GM19035 (cell line): Measurements from ENCODE around the gene CALHM1.
"Not testable (repeated sequence)": the region's sequence is repeated elsewhere in the genome, so short reads cannot be mapped to it uniquely, and the experiment has no call there.

Experiments
- ATAC-seq: cut with Tn5 transposase; IDR thresholded peaks from one replicate; pipeline ENCODE4 v1.9.1; 2021; ENCODE audit not compliant: unreplicated experiment

CALHM1 gene

GRCh38 chr10:103487410-103487708 is 28.7 kb upstream of the CALHM1 start:
- ATAC-seq, result no peak

DNA sequence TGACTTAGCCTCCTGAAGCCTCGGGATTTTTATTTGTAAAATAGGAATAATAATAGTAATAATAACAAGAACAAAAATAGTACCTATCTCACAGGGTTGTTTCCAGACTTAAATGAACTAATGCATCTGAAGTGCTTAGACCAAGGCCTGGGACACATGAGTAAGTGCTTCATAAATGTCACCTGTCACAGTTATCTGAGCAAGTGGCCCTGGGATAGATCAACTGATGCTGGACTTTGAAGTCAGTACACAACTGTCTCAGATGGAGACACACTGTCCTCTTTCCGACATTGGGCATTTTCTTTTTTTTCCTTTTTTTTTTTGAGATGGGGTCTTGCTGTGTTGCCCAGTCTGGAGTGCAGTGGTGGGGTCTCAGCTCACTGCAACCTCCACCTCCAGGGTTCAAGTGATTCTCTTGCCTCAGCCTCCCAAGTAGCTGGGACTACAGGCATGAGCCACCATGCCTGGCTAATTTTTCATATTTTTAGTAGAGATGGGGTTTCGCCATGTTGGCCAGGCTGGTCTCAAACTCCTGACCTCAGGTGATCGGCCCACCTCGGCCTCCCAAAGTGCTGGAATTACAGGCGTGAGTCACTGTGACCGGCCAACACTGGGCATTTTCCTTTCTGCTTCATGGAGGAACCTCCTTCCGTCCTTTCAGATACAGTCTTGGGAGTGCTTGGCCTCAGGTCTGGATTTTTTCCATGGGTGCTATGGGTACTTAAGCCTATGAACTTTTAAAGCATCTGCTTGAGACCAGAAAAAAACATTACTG is 28.1 kb upstream of the CALHM1 start:
- ATAC-seq, result not testable (repeated sequence)

DNA sequence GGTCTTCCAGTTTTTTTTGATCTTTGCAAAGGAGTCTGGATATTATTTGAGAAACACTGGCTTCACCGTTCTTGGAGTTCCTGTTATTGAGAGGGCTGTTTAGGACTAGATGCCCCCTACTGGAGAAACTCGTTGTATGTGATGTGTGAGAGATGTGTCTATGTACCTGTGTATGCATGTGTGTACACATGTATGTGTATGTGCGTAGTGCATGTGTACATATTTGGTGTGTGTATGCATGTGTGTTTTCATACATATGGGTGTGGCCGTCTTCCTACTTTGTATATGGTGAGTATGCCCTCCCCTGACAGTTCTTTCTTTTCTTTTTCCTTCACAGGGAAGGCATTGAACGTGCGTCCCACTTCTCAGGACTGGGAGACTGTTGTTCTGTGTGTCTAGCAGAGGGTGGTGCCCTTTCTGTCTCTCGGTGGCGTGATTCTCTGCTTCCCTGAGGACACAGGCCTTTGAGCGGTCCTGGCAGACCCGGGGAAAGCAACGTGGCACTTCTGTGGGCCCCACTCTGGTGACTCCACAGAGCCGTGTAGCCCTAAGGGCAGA is 23.4 kb upstream of the CALHM1 start:
- no peak for ATAC-seq

GRCh38 chr10:103480521-103480920 is 21.8 kb upstream of the CALHM1 start:
- no peak for ATAC-seq

DNA sequence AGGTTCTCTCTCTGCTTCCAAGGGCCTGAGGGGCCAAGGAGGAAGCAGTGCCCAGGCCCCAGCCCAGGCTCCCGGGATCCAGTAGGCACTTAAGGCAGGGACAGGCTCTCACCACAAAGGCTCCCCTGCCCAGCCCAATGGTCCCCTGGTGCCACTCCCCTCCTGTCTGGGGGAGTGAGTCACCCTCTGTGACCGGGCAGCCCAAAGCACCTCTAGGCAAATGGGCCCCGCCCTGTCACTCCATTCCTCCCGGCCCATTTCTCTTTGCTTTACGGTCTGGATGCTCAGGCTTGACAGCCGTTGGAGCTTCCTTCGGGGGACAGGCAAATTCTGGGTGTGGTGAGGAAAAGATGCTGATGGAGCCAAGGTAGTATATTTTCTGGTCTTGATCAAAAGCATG is 20.4 kb upstream of the CALHM1 start, which contains the start of gene CALHM3:
CALHM3 (minus strand) TSS at position 106 of the 400 bp plus-strand sequence. CDS start 208 bp downstream, outside the sequence.
- ATAC-seq, result no peak

DNA sequence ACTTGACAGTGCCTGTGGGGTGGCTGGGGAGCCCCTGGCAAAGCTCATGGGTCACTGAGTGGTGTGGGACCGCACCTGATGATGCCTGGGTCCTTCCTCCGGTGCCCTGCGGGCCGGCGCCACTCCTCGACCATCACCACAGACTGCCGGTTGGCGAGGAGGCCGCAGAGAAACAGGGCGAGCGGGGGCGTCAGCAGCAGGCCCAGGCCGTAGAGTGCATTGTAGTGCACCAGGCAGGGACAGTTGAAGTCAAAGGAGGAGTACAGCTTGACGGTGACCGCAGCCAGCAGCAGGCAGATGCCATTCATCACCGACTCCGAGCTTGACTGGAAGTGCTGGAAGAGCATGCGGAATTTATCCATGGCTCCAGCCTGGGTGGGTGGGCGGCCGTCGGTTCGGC is 20.0 kb upstream of the CALHM1 start:
- no peak for ATAC-seq

DNA sequence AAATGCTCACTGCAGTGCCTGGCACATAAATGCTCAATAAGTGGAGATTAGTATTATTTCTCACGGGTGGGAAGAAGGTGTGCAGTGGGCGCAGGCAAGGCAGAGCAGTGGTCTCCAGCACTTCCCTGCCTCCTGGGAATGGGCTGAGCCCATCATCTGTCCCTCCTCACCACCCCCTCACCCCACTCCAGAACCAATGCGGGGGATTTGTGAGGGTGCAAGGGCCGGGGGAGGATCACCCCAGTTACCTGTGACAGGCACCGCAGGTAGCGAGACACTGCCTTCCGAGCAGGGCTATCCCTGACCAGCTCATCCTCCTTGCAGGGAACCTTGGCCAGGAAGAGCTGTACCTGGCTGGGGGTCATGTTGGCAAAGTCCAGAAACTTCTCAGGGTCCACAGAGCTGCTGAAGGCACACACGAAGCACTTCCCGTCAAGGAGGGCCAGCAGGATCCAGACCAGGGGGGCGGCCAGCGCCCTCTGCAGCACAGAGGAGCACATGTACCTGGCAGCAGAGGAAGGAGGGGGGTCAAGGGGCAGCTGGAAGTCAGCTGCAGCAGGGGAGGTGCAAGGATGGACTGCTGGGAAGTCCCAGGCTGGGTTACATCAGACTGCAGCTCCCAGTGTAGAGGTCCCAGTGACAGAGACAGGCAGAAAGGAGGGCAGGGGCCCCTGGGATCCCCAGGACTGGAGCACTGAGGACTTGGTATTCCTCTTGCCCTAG is 17.5 kb upstream of the CALHM1 start:
- ATAC-seq, result no peak

DNA sequence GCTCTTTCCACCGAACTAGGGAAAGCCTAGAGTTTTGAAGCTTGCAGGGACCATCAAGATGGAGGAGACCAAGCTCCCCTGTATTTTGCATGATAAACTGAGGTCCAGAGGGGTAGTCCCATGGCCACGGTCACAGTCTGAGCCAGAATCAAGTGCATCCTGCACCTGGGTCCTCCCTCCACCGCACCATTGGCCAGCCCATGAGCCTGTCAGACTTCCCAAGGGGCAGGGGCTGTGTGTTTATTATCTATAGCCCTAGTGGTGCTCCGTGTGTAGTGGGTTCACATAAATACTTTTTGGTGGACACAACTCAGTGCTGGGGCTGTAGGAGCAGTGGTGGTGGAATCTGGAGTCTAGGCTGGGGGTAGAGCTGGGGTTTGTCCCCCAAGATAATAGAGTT is 16.7 kb upstream of the CALHM1 start:
- ATAC-seq, result no peak

DNA sequence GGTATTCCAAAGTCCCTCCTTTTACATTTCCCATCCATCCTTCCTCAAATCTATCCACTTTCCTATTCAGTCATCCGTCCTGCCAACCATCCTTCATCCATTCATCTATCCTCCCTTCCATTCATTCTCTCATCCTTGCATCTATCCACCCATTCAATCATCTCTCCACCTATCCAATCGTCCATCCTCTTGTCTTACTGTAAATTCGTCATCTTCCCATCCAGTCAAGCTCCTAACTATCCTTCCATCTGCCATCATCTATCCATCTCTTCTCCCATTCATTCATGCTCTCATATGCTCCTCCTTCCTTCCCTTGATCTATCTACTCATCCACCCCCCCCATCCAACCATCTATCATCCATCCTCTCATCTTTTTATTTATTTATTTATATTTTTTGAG is 15.4 kb upstream of the CALHM1 start:
- ATAC-seq, result no peak

DNA sequence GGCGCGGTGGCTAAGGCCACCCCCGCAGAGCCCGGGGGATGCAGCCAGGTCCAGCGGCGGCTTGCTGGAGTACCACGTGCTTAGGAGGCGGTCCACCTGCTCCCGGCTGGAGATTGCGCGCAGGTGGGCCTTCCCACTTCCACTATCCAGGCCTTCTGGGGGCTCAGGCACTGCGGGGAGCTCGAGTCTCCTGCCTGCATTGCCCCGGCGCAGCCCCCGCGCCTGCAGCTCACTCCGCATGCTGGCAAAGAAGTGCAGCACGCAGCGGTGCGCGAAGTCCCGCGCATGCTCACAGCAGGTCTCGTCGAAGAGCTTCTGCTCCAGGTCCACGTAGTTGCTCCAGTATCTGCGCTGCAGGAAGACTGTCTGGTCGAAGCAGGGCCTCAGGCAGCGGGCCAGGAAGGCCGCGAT is 14.6 kb upstream of the CALHM1 start:
- ATAC-seq, result no peak

- no peak for ATAC-seq
These were observed 13.3 kb upstream of the CALHM1 start for GRCh38 chr10:103472005-103472404.

DNA sequence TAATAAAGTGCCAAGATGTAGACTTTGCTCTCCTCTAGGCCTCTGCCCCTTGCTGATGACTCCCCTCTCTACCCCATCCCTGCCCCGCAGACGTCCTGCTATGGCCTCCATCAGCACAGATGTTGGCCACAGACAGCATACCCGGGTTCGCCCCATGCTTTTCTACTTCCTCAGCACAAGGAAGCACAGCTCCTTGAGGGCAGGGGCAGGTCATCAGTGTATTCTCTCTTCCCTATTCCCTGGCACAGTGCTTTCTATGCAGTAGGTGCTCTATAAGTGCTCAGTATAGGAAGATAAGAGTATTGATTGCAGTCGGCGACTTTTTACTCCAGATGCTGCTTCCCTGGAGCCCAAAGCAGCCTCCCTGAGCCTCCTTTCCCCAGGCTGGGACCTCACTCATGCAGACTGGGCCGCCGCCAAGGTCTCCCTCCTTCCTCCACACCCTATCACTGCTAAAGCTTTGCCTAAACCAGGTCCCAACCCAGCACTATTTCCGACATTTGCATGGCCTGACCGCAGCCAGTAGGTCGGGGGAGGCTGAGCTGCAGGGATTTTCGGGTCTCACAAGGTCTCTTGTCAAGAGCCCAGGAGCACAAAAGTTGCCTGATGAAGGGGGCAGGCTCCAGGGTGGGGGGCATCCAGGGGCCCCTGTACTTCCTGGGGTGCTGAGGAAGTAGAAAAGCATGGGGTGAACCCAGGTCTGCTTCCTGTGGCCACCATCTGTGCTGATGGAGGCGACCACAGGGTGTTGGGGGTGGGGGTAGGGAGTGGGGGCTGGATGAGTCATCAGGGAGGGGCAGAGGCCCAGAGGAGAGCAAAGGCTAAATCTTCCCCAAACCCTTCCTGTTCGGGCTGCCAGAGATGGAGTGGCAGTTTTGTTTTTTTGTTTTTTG is 12.3 kb upstream of the CALHM1 start:
- ATAC-seq, result peak; percentile 73

DNA sequence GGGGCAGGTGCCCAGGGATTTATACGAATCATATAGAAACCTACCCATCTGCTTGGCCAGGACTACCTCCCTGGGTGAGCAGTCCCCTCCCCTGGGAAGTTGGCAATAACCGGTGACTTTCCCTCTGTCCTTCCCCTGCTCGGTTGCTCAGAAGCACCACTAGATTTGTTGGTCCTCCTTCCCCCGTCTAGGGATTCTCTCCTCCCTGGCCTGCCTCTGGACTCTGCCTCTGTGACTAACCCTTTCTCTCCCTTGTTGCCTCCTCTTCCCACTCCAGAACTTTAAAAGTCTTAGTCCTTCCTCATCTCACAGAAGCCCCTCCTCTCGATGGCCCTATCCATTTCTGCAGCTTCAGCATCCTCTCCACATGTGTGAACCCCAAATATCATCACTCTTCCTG is 10.5 kb upstream of the CALHM1 start:
- no peak for ATAC-seq

- no peak for ATAC-seq
These were observed 8.7 kb upstream of the CALHM1 start for GRCh38 chr10:103467406-103467805.

GRCh38 chr10:103466734-103467133 is 8.0 kb upstream of the CALHM1 start:
- no peak for ATAC-seq

DNA sequence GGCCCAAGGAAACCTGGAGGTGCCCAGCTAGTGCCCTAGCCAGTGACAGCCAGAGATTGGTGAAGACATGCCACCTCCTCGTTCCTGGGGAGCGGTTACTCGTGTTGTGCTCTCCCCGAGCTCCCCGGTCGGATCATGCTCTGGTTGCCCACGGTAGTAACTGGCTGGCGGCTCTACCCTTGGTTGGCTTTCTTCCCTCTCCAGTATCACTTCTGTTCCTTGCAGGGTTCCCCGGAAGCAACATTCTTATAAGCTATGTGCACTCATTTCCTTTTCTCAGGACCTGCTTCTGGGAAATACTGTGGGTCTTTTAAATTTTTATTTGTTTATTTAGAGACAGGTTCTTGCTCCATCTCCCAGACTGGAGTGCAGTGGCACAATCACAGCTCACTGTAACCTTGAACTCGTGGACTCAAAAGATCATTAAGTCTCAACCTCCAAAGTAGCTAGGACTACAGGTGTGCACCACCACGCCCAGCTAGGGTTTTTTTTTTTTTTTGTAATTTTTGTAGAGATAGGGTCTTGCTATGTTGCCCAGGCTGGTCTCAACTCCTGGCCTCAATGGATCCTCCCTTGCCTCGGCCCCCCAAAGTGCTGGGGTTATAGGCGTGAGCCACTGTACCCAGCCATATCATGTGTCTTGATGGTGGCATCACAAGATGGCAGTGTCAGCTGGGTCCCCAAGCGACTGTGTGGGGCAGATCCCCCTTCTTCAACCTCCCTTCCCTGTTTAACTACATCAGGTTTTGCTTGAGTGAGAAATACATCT is 6.9 kb upstream of the CALHM1 start:
- no peak for ATAC-seq

DNA sequence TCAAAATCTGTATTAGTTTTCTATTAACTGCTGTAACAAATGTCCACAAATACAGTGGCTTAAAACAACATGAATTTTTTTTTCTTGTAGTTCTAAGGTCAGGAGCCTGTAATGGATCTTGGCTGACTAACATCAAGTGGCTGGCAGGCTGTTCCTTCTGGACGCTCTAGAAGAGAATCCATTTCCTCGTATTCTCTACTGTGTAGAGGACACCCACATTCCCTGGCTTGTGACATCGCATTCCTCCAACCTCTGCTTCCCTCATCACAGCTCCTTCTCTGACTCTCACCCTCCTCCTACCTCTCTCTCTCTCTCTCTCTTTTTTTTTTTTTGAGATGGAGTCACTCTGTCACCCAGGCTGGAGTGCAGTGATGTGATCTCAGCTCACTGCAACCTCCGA is 4.8 kb upstream of the CALHM1 start:
- ATAC-seq, result no peak

GRCh38 chr10:103459615-103460014 is 915 bp upstream of the CALHM1 start:
- ATAC-seq, result no peak

GRCh38 chr10:103457896-103458583 is 660 bp downstream of the CALHM1 start:
- ATAC-seq, result no peak

GRCh38 chr10:103457176-103457712 is 1.5 kb downstream of the CALHM1 start:
- ATAC-seq, result no peak
